ENCODE results near the gene TPRG1L. TPM values are rescaled to one million over a fixed set of nuclear protein-coding genes. Genes with fewer than 3 reads are reported as not detected.
A peak's percentile ranks its signal among the peaks of the same experiment; 100 is the strongest.

Gene TPRG1L
- total RNA-seq, 3 donors from 2014 or later = 70.4 to 96.0 (median 76.1) TPM

GRCh38 chr1:3630161-3630611 lies 5.4 kb downstream of the TPRG1L start:
- ATAC-seq (no peak), DNase-seq (peak in 1 of 3 donors; percentile 35)
- H3K4me1 ChIP-seq (ENCODE audit: low read depth) = peaks cover 6% of the 10 kb centered on the region
- no peak for TF ChIP-seq CTCF (IDR thresholded peaks at IDR 0.05)
- H3K36me3 ChIP-seq (ENCODE audit: low read depth) = peaks cover 14% of the 10 kb centered on the region
- no peak overlapping the region for H3K4me3 ChIP-seq
- H3K9me3 ChIP-seq = no peaks in the 10 kb centered on the region
- intact Hi-C loops (cut with DNase I, micrococcal nuclease) = no loop called here

DNA sequence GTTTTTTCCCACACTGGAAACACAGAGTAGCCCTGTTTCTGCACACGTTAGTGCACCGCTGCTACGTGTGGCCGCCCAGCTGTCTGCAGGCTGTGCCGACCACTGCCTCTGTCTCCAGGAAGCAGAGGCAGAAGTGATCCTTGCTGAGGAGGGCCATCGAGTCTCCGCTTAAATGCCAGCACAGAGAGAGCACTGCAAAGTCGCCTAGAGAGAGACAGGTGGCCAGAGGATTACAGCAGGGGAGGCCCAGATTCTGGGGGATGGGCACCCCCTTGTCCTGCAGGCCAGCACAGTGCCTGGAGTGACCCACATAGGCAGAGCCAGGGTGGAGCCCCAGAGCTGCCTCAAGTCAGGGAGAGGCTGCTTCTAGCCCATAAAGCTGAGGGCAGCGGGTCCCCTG lies 6.1 kb downstream of the TPRG1L start:
- ATAC-seq = no peak
- H3K9me3 ChIP-seq = no peaks in the 10 kb centered on the region
- peak in 1 of 3 donors; percentile 18 for DNase-seq
- intact Hi-C loops (cut with DNase I, micrococcal nuclease) = no loop called here
- peaks cover 14% of the 10 kb centered on the region for H3K36me3 ChIP-seq (ENCODE audit: low read depth)
- no peak for TF ChIP-seq CTCF (IDR thresholded peaks at IDR 0.05)
- H3K4me1 ChIP-seq (ENCODE audit: low read depth) = peaks cover 2% of the 10 kb centered on the region
- H3K4me3 ChIP-seq = no peak overlapping the region

DNA sequence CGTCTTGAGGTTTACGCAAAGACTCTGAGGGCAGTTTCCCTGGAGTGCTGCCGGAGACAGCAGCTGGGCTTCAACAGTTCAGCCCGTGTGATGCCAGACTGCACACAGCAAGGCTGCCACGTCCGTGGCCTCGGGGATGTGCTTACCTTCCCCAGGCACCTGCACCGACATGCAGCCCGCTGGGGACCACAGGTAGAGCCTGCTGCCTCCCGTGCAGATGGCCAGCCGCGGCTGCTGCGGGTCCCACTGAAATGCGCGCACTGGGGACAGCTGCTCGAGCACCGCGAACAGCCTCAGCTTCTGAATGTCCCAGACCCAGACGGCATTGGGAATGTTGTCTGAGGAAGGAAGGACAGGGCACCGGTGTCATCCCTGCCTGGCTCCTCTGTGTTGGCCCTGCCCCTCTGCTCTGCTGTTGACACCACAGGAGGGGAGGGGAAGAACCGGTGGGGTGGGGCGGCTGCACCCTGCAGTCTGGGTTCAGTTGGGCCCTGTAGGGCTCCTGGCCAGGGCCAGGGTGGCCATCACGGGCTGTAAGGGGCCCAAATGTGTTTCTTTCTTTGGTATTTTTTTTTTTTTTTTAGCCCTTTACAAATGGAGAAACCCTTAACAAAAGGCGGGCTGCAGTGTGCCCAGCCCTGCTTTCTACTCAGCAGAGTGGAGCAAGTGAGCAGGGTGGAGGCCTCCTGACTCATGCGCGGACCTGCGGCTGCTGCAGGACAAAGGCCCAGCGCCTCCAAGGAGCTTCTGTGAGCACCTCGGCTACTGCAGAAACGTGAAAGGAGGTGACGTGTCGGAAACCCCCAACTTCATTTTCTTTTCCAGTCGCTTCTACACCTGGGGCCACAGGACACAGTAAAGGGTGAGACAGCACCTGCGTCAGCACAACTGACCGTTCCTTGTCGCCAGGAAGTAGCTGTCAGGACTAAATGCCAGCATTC lies 6.8 kb downstream of the TPRG1L start:
- Histone ChIP-seq H3K9me3 (no peaks in the 10 kb centered on the region), H3K4me1 (ENCODE audit: low read depth) (no peaks in the 10 kb centered on the region), H3K36me3 (ENCODE audit: low read depth) (peaks cover 14% of the 10 kb centered on the region), H3K4me3 (no peak overlapping the region)
- no peak for TF ChIP-seq CTCF (IDR thresholded peaks at IDR 0.05)
- peak in 1 of 3 donors; percentile 50 for DNase-seq
- no peak for ATAC-seq
- intact Hi-C loops (cut with DNase I, micrococcal nuclease) = no loop called here

DNA sequence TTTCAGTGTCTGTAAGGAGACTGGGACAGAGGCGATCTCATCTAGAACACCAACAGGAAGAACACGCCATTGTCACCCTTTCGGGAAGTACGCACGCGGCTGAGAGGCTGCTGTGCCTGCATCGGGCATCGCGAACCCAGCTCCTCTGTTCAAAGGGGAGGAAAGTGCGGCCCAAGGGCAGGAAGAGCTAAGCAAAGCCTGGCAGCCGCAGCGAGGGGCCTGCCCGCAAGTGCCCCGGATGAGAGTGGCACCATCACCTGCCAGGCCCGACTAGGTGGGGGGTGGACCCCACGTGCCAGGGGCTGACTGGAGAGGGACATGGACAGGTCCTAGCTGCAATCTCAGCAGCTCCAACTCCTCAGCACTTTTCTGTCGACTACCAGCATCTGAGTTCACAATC lies 7.5 kb downstream of the TPRG1L start:
- TF ChIP-seq CTCF (IDR thresholded peaks at IDR 0.05) = no peak
- no peak for ATAC-seq

DNA sequence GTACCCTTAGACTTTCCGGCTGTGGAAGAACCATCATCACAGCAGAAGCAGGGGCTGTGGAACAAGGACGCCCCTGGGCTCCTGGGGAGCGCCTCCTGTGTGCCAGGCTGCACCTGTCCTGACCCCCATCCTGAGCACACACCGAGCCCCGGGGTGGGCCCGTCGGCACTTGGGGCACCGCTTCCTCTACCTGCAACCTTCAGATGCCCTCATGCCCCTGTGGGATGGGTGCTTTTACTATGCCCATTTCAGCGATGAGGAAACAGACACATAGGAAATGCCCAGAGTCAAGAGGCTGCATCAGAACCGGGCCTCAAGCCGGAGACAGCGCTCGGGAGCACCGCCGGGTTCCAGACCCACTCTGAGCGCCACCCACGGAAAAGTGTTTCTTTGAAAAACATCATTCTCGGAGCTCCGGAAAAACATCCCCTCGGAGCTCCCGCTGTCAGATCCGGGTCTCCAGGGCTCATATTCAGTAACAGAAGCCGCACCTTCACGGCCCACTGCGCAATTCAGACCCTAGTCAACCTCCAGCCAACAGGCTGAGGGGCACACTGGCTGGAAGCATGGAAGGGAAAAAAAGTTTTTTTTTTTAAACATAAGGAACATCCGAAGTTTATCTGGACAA lies 8.0 kb downstream of the TPRG1L start:
- H3K36me3 ChIP-seq (ENCODE audit: low read depth) = peaks cover 14% of the 10 kb centered on the region
- H3K4me3 ChIP-seq = no peak overlapping the region
- no peak for ATAC-seq
- TF ChIP-seq CTCF (IDR thresholded peaks at IDR 0.05) = no peak
- H3K9me3 ChIP-seq = no peaks in the 10 kb centered on the region
- peak in 1 of 3 donors; percentile 22 for DNase-seq
- intact Hi-C loops (cut with DNase I, micrococcal nuclease) = no loop called here
- no peaks in the 10 kb centered on the region for H3K4me1 ChIP-seq (ENCODE audit: low read depth)

More for the DNA sequence above, 7.5 kb downstream of the TPRG1L start:
- intact Hi-C loops (cut with DNase I, micrococcal nuclease) = no loop called here
- peak in 1 of 3 donors; percentile 31 for DNase-seq
- peaks cover 14% of the 10 kb centered on the region for H3K36me3 ChIP-seq (ENCODE audit: low read depth)
- H3K4me3 ChIP-seq = no peak overlapping the region
- no peaks in the 10 kb centered on the region for H3K9me3 ChIP-seq
- H3K4me1 ChIP-seq (ENCODE audit: low read depth) = no peaks in the 10 kb centered on the region
